Upper lobe of right lung (tissue), 1 donor: Measurements from ENCODE around the gene DLL4. TPM values are rescaled to one million over a fixed set of nuclear protein-coding genes. Genes with fewer than 3 reads are reported as not detected.

Experiments used
- ATAC-seq: fragments of 200-7000 bp; cut with Tn5 transposase; one replicate; pipeline ENCODE4 v1.9.1; 2020; ENCODE audit warnings: mild to moderate bottlenecking, moderate library complexity
- DNase-seq: peaks from one replicate; pipeline ENCODE4 v3.0.0-alpha.2; 2020
- H3K27ac ChIP-seq: fragments of 200-600 bp; one replicate; pipeline ENCODE4 v1.8.0; 2022
- H3K27me3 ChIP-seq: fragments of 200-600 bp; one replicate; pipeline ENCODE4 v1.8.0; 2022; ENCODE audit warnings: mild to moderate bottlenecking
- H3K36me3 ChIP-seq: fragments of 200-600 bp; one replicate; pipeline ENCODE4 v1.8.0; 2022
- H3K4me1 ChIP-seq: fragments of 200-600 bp; one replicate; pipeline ENCODE4 v1.8.0; 2022
- H3K4me3 ChIP-seq: fragments of 200-600 bp; one replicate; pipeline ENCODE4 v1.8.0; 2022; ENCODE audit warnings: mild to moderate bottlenecking
- H3K9me3 ChIP-seq: fragments of 200-600 bp; one replicate; pipeline ENCODE4 v1.8.0; 2022
- CTCF ChIP-seq: fragments of 200-600 bp; IDR thresholded peaks from one replicate; pipeline ENCODE4 v1.8.0; 2022; ENCODE audit warnings: antibody characterized with exemption
- intact Hi-C: fragments of 100-400 bp; cut with DNase I; formaldehyde crosslinking; loops from one replicate; pipeline ENCODE4 v1.11.0; 2022
- total RNA-seq: library from RNA; stranded (reverse); fragmentation: NEBNext Ultra II Directional; extraction: Animal tissue kit (Norgen Biotek cat#: 25700); gene quantifications from one replicate; pipeline ENCODE4 v1.2.1, GENCODE V29; 2021
- donor health status: DM: no; HTN: yes; CAD: no; lungs with severe emphysema.

Gene DLL4
- total RNA-seq, 1 donor from 2014 or later = 22.0 TPM

GRCh38 chr15:40932649-40933516 is 3.7 kb downstream of the DLL4 start:
- H3K9me3 ChIP-seq = no peaks in the 10 kb centered on the region
- TF ChIP-seq CTCF = no peak
- intact Hi-C loops = no loop called here
- peaks cover 43% of the 10 kb centered on the region for H3K4me1 ChIP-seq
- no peaks in the 10 kb centered on the region for H3K36me3 ChIP-seq
- ATAC-seq (peak; percentile 23), DNase-seq (no peak)
- peak overlapping the region; percentile 63 for H3K4me3 ChIP-seq
- no peak overlapping the region for H3K27ac ChIP-seq
- peaks cover 30% of the 10 kb centered on the region for H3K27me3 ChIP-seq

GRCh38 chr15:40933517-40933902 is 4.4 kb downstream of the DLL4 start:
- Histone ChIP-seq H3K9me3 (no peaks in the 10 kb centered on the region), H3K4me1 (peaks cover 41% of the 10 kb centered on the region), H3K4me3 (peak overlapping the region; percentile 63), H3K27me3 (peaks cover 24% of the 10 kb centered on the region), H3K27ac (no peak overlapping the region), H3K36me3 (no peaks in the 10 kb centered on the region)
- DNase-seq = no peak
- TF ChIP-seq CTCF = no peak
- intact Hi-C loops = no loop called here
- ATAC-seq = no peak

DNA sequence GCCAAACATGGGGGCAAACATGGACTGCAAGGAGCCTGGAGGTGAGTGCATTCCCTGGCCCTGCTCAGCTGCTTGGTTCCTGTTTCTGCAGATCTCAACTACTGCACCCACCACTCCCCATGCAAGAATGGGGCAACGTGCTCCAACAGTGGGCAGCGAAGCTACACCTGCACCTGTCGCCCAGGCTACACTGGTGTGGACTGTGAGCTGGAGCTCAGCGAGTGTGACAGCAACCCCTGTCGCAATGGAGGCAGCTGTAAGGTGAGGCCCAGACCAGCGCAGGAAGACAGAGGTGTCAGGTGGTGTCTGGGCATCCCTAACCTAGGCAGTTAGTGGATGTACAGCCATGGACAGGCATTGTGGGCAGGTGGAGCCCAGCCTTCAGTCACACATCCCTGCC is 5.3 kb downstream of the DLL4 start:
- no peaks in the 10 kb centered on the region for H3K36me3 ChIP-seq

DNA sequence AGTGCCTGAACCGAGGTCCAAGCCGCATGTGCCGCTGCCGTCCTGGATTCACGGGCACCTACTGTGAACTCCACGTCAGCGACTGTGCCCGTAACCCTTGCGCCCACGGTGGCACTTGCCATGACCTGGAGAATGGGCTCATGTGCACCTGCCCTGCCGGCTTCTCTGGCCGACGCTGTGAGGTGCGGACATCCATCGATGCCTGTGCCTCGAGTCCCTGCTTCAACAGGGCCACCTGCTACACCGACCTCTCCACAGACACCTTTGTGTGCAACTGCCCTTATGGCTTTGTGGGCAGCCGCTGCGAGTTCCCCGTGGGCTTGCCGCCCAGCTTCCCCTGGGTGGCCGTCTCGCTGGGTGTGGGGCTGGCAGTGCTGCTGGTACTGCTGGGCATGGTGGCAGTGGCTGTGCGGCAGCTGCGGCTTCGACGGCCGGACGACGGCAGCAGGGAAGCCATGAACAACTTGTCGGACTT is 7.1 kb downstream of the DLL4 start:
- Histone ChIP-seq H3K9me3 (no peaks in the 10 kb centered on the region), H3K27me3 (peaks cover 10% of the 10 kb centered on the region), H3K4me1 (peaks cover 26% of the 10 kb centered on the region), H3K36me3 (no peaks in the 10 kb centered on the region), H3K27ac (no peak overlapping the region), H3K4me3 (peak overlapping the region; percentile 63)
- intact Hi-C loops = no loop called here
- ATAC-seq (no peak), DNase-seq (no peak)
- TF ChIP-seq CTCF = no peak

More for the DNA sequence above, 5.3 kb downstream of the DLL4 start:
- ATAC-seq (no peak), DNase-seq (no peak)
- Histone ChIP-seq H3K4me3 (peak overlapping the region; percentile 63), H3K4me1 (peaks cover 33% of the 10 kb centered on the region), H3K9me3 (no peaks in the 10 kb centered on the region), H3K27me3 (peaks cover 21% of the 10 kb centered on the region), H3K27ac (no peak overlapping the region)
- intact Hi-C loops = no loop called here
- TF ChIP-seq CTCF = no peak

GRCh38 chr15:40936709-40937666 is 7.8 kb downstream of the DLL4 start:
- no peak for DNase-seq
- intact Hi-C loops = no loop called here
- Histone ChIP-seq H3K27ac (no peak overlapping the region), H3K4me1 (peaks cover 28% of the 10 kb centered on the region), H3K27me3 (peaks cover 3% of the 10 kb centered on the region), H3K9me3 (no peaks in the 10 kb centered on the region), H3K4me3 (peak overlapping the region; percentile 63), H3K36me3 (no peaks in the 10 kb centered on the region)
- peak; percentile 14 for TF ChIP-seq CTCF
- ATAC-seq = no peak
